ENCODE data around the gene HOXA7.

Gene HOXA7

DNA sequence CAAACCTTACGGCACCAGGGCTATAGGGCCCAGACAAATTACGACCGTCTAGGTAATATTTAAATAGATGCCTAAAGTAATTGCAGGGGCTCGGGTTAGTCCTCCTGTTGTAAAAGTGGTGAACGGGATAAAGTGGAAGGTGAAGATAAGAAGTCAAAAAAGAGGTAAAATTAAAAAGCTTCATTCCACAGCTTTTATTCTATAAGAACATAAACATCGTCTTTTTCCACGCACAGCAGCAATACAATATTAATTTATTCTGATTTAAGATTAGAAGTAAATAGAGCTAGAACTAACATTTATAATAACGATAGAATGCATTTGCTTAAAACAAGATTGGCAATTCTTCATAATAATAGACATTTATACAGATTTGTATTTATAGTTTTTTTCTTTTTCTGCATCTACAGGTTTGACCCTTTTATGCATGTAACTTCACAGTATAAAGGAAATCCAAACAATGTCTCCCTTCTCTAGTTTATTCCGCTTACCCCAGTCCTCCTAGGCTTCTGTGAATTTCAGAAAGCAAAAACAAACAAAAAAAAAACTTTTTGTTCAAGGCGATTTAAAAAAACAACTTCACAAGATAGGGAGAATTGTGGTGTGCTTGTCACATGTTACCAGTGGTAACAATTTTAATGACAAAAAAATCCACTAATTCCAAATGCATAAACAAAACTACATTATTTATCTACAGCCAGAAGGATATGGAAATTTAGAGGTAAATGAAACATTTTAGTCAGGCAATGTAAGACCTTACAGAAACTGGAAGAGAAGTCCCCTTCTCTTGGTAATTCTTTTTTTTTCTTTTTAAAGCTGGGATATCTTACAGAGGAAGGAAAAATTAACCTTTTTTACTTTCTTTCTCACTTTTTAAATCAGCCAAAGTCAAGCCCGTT is 14.2 kb upstream of the HOXA7 start:
- no peak for DNase-seq

DNA sequence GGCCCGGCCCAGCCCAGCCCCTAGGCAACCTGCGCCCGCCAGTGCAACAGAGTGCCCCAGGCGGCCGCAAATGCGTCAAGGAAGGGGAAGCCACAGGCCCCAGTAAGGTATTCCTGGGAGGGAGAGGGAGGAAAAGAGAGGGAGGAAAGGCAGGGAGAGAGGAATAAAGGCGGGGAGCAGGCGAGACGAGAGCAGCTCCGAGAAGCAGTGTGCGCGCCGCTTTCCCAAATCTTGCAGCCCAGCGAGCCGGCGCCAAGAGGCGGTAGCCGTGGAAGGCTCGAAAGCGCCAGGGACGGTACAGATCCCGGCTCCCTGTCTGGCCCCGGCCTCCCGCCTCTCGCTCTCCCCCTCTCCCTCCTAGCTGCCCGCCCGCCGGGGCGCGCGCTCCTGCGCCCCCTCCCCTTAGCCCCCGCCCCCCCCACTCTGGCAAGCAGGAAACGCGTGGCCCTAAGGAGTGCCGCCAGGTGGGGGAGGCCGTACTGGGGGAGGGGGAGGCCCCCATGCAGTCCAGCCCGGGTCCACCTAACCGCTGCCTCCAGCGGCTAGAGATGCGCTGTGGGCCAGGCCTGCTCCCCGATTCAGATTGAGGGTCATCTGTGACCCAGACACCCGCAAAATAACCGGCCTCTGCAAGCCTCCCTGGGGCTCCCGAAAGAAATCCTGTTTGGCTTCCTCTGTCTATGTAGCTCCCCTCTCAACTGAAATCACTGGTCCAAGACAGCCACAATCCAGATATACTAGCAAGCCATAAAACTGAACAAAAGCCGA is 13.4 kb upstream of the HOXA7 start:
- peak; percentile 57 for DNase-seq

DNA sequence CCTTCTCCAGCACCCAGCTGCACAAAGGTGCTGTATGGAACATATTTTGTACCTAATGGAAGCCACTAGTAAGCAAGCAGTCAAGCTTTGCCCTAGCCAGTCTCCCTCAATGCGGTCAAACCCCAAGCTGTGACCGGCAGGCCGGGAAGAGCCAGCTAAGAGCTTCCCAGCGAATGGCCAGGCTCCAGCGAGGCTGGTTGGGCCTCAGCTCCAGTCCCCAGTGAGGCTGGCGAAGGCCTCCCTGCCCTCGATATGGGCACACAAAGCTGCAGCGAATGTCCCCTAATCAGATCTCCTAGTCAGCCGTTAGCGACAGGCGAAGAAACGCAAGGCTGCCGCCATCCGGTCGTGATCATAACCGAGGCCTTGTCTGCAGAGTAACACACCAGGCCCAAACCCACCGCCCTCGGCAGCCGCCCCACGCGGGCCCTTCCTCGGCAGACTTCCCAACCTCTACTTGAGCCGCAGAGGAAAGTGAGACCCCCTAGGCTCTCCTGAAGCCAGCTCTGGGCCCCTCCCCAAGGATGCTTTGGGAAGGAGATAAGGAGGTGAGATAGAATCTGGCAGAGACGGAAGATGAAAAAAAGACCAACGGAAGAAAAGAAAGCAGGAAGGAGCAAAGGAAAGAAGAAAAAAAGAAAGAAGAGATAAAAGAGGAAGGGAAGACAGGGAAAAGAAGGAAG is 11.9 kb upstream of the HOXA7 start:
- DNase-seq = peak; percentile 73

DNA sequence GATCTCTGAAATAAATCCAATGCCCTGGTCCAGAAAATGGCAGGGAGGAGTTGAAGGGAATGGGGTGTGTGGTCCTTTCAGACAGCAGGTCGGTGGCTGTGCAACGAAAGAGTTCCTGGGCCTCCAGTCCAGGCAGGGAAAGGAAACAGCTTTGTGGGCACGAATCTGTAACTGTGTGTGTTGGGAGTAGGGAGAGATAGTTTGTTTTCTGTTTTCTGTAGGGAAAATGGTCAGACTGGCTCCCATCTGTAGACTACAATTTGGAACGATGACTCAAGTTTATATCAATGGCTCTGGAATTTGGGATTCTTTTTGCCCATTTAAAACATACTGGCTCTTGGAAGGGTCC is 11.4 kb upstream of the HOXA7 start:
- DNase-seq = no peak

DNA sequence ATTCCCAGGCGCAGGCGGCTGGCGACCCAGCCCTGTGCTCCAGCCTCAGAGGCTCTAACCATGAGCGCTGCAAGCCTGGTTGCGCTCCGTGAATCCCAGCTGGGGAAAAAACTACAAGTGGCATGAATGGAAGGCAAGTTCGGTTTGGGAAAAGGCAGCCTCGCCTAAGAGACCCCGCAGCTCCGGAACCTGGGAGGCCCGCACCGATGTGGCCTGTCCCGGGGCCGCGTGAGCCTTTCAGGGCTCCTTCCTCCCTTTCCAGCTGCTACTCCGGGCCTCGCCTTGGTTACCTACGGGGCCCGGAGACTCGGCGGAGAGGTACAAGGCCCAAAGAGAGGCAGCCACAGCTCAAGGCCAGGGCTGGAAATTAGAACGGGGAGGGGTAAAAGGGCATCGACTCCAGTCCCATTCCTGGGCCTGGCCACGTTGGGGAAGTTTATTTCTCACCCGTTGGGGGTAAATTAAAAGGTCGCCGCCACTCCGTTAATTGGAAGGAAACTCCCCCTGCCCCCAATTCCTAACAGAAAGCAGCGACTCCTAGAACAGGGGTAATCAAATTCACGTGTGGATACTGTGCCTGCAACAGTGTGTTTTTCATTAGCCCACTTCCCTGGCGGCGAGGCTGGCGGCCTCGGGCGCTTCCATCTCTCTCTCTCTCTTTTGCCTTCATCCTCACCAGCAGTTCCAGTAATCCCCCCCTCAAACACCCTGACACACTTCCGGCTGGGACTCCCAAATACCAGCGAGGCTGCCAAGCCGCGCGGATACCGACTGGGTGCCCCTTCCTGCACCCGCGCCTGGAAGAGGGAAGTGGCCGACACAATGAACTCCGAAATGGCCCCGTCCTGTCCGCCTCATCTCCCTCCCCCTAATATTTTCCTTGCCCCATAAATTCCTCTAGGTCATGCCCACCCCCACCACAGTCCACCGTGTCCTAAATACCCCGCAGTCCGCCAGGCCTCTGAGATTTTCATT is 10.3 kb upstream of the HOXA7 start:
- peak; percentile 51 for DNase-seq

DNA sequence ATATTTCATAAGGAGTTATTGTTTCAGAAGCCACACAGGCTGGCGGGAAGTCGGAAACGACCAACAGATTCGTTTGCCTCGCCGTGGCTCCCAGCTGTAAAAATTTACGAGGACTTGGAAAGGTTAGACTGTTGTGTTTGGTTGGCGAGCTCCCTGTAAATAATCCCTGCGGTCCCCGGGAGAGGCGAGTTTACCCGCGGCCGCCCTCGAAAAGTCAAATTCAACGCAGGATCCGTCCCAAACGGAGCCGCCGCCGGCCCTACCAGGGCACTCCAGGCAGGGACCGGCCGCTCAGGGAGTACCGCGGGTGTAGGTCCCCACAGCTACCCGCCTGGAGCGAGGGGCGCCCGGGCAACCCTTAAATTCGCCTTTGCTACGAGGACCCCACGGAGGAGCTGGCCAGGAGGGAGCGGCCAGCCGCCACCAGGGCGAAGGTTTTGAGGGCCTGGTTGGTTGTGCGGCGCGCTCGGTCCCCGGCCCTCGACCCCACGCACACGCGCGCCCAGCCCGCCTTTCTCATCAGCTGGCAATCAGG is 9.6 kb upstream of the HOXA7 start:
- DNase-seq = no peak

DNA sequence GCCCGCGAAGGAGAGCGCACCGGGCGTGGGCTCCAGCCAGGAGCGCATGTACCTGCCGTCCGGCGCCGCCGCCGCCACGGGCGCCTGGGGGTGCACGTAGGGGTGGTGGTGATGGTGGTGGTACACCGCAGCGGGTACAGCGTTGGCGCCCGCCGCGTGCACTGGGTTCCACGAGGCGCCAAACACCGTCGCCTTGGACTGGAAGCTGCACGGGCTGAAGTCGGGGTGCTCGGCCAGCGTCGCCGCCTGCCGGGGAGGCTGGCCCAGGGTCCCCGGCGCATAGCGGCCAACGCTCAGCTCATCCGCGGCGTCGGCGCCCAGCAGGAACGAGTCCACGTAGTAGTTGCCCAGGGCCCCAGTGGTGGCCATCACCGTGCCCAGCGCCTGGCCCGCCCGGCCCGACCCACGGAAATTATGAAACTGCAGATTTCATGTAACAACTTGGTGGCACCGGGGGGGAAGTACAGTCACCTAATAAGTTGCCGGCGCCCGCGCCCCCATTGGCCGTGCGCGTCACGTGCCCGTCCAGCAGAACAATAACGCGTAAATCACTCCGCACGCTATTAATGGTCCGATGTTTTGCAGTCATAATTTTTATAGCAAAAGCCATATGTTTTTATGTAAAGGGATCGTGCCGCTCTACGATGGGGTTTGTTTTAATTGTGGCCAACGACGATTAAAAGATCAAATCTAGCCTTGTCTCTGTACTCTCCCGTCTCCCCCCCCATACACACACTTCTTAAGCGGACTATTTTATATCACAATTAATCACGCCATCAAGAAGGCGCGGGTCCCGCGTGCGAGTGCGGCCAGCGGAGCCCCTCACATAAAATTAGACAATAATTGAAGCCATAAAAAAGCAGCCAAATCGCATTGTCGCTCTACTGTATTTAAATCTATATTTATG is 8.9 kb upstream of the HOXA7 start, which contains the start of gene HOXA9:
Gene HOXA9 (minus strand): TSS at position 449 of the 907 bp plus-strand sequence. CDS start 80 bp downstream, at position 369.
- DNase-seq = peak; percentile 80

DNA sequence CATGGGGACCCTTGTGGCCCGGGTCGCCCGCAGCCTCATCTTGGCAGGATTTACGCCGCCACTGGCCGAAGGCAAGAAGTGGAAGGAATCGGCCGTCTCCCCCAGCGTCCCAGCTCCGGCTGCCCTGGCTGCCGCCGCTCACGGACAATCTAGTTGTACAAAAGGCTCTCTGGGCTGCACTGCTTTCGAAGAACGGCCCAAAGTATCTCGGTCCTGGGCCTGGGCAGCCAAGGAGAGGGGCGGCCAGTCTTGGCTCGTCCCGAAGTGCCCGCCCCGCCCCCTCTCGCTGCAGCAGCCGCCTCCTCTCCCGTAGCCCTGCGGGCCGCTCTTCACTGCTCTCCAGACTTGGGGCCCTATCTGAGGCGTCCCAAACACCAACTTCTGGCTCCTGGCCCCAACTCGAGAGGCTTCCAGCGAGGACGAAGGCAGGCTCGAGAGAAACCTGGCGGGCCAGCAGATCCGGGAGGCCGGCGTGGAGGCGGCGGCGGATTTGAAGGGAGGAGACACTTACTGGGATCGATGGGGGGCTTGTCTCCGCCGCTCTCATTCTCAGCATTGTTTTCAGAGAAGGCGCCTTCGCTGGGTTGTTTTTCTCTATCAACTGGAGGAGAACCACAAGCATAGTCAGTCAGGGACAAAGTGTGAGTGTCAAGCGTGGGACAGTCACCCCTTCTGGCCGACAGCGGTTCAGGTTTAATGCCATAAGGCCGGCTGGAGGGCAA is 8.1 kb upstream of the HOXA7 start:
- no peak for DNase-seq

DNA sequence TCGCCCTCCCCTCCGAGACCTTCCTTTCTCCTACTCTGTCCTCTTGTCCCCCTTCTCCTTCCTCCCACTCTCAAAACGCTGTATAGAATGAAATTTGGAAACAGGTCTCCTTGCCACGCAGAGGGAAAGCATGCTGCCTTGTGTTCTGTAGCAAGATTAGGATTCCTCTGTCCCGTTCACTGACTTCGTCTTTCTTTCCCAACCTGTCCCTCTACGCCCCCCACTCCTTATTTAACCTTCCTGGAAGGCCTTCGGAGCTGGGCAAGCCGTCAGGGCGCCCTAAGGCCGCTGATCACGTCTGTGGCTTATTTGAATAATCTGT is 7.5 kb upstream of the HOXA7 start:
- no peak for DNase-seq

DNA sequence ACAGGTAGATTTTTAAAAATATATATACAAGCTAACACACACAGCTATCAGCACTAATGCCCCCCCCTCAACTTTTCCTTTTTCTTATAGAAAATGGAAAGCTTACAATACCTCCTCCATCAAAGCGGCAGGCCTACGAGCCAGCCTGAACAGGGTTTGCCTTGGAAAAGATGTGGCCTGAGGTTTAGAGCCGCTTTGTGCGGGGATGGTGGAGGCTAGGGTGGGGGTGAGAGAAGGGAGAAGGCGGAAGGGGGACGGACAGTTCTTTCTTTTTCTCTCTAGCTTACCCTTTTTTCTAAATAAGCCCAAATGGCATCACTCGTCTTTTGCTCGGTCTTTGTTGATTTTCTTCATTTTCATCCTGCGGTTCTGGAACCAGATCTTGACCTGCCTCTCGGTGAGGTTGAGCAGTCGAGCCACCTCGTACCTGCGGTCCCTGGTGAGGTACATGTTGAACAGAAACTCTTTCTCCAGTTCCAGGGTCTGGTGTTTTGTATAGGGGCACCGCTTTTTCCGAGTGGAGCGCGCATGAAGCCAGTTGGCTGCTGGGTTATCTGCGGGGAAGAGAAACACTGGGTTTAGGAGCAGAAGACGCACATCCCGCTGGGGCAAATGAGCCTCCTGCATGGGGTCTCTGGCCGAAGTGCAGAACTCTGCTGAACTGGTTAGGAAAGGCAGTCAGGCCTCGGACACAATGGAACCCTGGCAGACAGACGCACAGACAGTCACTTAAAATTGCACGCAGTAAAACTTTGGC is 7.0 kb upstream of the HOXA7 start:
- DNase-seq = no peak

DNA sequence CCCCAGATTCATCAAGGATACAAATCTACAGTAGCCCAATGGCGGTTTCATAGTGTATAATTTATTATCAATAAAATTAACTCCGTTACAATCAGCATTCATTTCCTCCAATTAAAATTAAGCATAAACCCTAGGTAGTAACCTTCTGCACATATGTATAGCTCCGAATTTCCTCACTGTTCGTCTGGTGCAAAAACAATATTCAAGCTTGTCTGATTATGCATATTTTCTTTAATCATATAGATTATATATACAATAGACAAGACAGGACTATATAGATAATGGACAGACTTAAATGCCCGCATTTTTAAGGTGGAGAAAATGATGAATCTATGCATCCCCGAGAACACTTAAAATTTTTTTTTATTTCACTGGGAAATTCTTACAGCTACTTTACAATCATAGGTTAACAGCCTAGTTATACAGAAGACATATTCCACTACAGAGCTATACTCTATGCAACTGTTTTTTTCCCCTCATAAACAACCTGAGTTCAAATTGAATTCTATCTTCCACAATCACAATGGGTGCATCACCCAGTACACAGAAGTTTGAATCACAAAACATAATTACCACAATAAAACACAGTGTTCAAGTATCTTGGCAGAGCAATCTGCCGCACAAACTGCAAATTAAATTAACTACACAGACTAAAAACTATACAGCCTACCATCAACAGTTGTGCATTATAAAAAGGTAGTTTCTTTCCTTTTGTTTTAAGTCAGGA is 6.2 kb upstream of the HOXA7 start:
- no peak for DNase-seq

DNA sequence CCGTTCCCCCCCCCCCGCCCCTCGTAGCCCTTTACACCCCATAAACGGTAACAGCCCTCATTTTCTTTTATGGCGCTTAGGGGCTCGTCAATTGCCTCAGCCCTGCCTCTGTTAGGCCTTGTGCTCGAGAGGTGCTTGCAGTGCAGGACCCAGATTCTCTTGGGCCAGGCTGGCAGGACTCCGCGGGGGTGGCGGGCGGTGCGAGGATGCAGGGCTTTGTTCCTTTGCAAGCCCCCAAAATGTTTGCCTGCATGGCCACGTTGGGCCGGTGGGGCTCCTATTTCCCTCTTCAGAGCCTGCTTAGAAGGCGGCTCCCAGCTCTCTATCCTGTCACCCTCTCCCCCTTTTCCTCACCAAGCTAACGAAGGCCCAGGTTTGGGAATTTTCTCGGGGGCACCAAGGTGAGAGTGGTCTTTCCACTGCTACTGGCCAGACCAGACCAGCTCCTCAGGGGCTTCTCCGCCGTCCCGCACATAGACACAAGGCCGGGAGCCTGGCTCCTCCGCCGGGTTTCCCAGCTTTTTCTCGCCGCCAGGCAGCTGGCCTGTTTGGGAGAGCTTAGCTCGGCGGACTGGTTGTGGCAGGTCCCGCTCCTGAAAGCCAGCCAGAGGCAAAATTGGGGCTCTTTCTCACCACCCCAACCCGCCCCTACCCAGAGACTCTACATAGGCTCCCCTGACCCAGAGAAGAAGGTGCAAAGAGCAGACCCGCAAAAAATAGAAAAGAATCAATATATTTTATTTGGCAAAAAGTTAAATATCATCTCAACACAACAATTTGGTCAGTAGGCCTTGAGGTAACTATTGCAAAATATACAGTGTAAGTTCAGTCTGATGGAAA is 5.5 kb upstream of the HOXA7 start:
- no peak for DNase-seq

DNA sequence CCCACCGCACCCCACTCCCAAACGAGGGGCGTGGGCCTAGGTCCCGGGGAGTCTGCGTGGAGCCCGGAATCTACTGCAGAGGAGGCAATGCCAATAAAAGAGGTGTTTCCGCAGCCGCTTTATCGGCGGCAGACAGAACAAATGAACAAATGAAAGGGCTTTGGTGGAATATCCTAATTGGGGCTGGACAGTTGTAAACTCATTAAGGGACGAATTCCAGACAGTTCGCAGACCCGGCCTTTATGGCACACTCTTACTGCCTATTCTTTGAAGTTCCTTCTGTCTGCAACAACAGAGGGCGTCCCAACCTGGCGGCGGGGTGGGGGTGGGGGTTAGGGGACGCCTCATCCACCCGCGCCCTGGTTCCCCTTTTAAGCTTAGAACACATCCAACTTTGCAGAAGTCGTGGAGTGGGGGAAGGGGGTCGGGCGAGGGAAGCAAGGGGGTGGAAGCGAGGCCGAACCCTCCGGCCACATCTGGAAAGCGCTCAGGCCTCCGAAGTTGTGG is 4.8 kb upstream of the HOXA7 start:
- peak; percentile 81 for DNase-seq

DNA sequence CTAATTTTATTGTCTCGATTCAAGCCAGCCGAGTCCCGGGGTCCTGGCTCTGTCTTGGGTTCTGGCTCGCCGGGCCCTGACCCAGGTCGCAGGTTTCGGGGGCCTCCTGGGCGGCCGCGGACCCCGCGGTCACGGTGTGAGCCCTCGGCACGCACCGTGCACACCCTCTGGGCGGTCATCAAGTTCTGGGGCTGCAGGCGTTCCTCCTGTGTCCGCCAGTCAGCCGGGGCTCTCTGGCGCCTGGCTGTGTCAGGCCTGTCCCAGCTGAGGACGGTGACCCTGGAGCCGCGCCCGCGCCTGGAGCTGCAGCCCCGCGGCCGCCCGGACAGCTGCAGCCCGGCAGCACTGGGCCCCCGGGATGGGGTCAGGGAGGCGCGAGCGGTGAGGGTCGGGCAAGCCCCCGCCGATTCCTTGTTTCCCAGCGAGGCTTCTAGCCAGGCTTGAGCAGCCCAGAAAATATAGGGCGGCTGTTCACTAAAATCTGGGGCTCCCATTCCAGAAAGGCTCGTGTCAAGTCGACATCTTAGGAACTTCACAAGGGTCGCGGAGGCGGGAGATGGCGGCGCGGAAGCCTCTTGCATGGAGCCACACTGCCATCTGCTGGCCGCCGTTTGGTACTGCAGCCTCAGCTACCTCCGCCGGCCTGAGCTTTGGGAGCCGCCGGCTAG is 4.2 kb upstream of the HOXA7 start:
- DNase-seq = peak; percentile 83

DNA sequence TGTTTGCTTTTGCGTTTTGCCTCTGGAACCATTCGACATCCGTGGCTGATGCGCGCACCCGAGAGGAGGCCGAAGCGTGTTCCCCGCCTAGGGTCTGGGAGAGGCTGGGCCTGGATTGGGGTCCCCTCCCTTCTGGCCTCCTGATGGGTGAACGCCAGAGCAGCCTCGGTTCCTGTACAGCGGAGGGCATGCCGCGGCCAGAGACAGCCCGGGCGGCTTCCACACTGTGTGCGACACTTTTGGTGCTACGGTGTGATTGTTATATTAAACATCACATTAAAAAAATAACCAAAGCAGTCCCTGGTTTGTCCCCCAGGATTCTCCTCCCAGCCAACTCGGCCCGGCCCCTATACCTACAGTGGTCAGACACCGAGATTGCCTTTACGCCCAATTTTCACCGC is 3.7 kb upstream of the HOXA7 start:
- no peak for DNase-seq

DNA sequence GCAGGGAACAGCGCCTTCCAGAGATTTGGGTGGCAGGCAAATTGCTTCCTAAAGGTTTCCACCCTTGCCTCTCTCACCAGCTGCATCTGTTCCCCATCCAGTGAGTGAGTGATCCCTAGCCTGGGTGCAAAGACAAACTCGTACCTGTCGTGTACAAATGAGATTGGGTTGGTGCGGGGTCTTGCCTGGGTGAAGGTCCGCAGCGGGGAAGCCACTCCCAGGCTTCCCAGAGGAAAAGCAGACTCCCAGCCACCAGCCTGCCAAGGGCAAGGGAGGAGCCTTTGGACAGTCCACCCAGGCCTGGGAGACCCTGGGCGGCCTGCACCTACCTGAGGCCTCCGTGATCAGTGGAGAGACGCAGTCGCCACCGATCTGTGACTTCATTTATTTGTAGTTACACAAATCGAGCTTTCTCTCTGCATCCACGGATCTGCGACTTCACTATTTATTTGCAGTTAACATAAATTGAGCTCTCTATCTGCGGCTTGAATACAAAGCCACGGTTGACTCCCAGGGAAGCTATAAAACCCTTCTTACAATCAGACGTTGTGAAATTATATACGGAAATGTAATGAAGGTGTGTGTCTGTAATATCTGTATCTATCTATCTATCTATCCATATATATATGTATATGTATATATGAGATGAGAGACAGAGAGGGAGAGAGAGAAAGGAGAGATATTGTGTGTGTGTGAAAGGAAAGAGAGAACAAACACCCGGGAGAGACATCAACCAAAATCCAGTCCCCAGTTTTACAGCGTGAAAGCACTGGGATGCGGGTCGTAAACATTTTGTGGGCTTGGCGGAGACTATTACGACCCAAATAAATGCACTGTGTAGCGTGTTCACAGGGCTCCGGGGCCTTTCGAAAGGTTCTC is 3.0 kb upstream of the HOXA7 start:
- DNase-seq = no peak

Measured in GDM1 (cell line).